ENCODE measurements around the gene PPP1R3C.

The PPP1R3C gene

GRCh38 chr10:91634246-91634645, 1.4 kb upstream of the PPP1R3C start:
- in situ Hi-C loops (cut with MboI; ENCODE audit: low pct_unique_long_range_greater_than_20kb, low sequenced_read_pairs, unreplicated experiment): no loop called here
- TF ChIP-seq, protein P1, sequence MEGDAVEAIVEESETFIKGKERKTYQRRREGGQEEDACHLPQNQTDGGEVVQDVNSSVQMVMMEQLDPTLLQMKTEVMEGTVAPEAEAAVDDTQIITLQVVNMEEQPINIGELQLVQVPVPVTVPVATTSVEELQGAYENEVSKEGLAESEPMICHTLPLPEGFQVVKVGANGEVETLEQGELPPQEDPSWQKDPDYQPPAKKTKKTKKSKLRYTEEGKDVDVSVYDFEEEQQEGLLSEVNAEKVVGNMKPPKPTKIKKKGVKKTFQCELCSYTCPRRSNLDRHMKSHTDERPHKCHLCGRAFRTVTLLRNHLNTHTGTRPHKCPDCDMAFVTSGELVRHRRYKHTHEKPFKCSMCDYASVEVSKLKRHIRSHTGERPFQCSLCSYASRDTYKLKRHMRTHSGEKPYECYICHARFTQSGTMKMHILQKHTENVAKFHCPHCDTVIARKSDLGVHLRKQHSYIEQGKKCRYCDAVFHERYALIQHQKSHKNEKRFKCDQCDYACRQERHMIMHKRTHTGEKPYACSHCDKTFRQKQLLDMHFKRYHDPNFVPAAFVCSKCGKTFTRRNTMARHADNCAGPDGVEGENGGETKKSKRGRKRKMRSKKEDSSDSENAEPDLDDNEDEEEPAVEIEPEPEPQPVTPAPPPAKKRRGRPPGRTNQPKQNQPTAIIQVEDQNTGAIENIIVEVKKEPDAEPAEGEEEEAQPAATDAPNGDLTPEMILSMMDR (IDR thresholded peaks at IDR 0.05; ENCODE audit: extremely low read depth, insufficient read depth, missing control alignments): no peak
- DNase-seq (ENCODE audit: low spot score): no peak

- no peak for DNase-seq (ENCODE audit: low spot score)
- in situ Hi-C loops (cut with MboI; ENCODE audit: low pct_unique_long_range_greater_than_20kb, low sequenced_read_pairs, unreplicated experiment): no loop called here
- TF ChIP-seq, protein P1 (IDR thresholded peaks at IDR 0.05; ENCODE audit: extremely low read depth, insufficient read depth, missing control alignments): no peak
Observed at GRCh38 chr10:91630625-91631024, 2.2 kb downstream of the PPP1R3C start.

- TF ChIP-seq, protein P1 (IDR thresholded peaks at IDR 0.05; ENCODE audit: extremely low read depth, insufficient read depth, missing control alignments): no peak
- DNase-seq (ENCODE audit: low spot score): no peak
- in situ Hi-C loops (cut with MboI; ENCODE audit: low pct_unique_long_range_greater_than_20kb, low sequenced_read_pairs, unreplicated experiment): no loop called here
Observed at GRCh38 chr10:91629715-91630549, 2.9 kb downstream of the PPP1R3C start.

DNA sequence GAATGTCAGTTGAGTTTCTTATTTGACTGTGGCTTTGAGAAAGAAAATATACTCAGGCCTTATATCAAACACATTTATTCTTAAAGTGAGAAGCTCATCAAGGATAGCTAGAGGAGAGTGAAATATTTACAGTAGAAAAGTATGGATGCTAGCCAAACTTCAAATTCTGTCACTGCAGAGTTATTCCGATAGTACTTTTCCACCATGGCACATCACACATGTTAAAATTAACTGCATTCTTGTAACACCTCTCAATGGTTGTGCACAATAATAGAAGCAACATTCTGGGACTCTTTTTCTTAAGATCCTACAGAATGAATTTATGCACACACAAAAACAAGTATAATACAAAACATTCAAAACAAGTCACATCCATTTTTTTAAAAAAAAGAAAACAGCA, 4.5 kb downstream of the PPP1R3C start:
- DNase-seq (ENCODE audit: low spot score): no peak
- TF ChIP-seq, protein P1 (IDR thresholded peaks at IDR 0.05; ENCODE audit: extremely low read depth, insufficient read depth, missing control alignments): no peak
- in situ Hi-C loops (cut with MboI; ENCODE audit: low pct_unique_long_range_greater_than_20kb, low sequenced_read_pairs, unreplicated experiment): no loop called here

GRCh38 chr10:91627344-91628102, 5.3 kb downstream of the PPP1R3C start:
- in situ Hi-C loops (cut with MboI; ENCODE audit: low pct_unique_long_range_greater_than_20kb, low sequenced_read_pairs, unreplicated experiment): no loop called here
- TF ChIP-seq, protein P1 (IDR thresholded peaks at IDR 0.05; ENCODE audit: extremely low read depth, insufficient read depth, missing control alignments): no peak
- no peak for DNase-seq (ENCODE audit: low spot score)

- TF ChIP-seq, protein P1 (IDR thresholded peaks at IDR 0.05; ENCODE audit: extremely low read depth, insufficient read depth, missing control alignments): no peak
- in situ Hi-C loops (cut with MboI; ENCODE audit: low pct_unique_long_range_greater_than_20kb, low sequenced_read_pairs, unreplicated experiment): no loop called here
Observed at GRCh38 chr10:91626936-91627335, 5.9 kb downstream of the PPP1R3C start.

More at GRCh38 chr10:91626936-91627335, 5.9 kb downstream of the PPP1R3C start:
- DNase-seq (ENCODE audit: low spot score): no peak

All from GM13977 (cell line).